RWPE1 (cell line): Measurements from ENCODE around the gene PEX5.
"Not testable (repeated sequence)": the region's sequence is repeated elsewhere in the genome, so short reads cannot be mapped to it uniquely, and the experiment has no call there.

Experiments
- CTCF ChIA-PET: fragments of 350-600 bp; sonication (Branson Sonifier 250); formaldehyde crosslinking; extraction: SDS; loops from one replicate; lab custom pipeline; 2021; lab: Yijun Ruan, JAX
- POLR2A ChIA-PET: fragments of 400-600 bp; formaldehyde crosslinking; extraction: SDS; loops from one replicate; lab custom pipeline; 2020; ENCODE audit warnings: antibody characterized with exemption; ENCODE audit not compliant: low non-redundant PET; lab: Yijun Ruan, JAX
- DNase-seq: peaks from one replicate; pipeline ENCODE4 v3.0.0; 2012; ENCODE audit warnings: low spot score
- H3K27ac ChIP-seq: fragments of 450-650 bp; 2 replicates; pipeline ENCODE4 v1.5.1; 2017
- CTCF ChIP-seq: fragments of 450-650 bp; conservative IDR thresholded peaks from 2 replicates; pipeline ENCODE4 v1.5.1; 2017; ENCODE audit warnings: low read depth, mild to moderate bottlenecking

The PEX5 gene

GRCh38 chr12:7219599-7220243, 30.2 kb downstream of the PEX5 start:
- DNase-seq: peak; percentile 48
- ChIA-PET CTCF (interaction anchor here (0.7 kb wide), 1 partner anchor 353 kb away, joined by 3 read pairs; no protein-coding TSS in a partner anchor), POLR2A (no interaction called here)
- H3K27ac ChIP-seq: no peak overlapping the region
- peak; percentile 64 for TF ChIP-seq CTCF

GRCh38 chr12:7221486-7221885, 32.0 kb downstream of the PEX5 start:
- CTCF ChIA-PET: no interaction called here
- POLR2A ChIA-PET: no interaction called here
- no peak for TF ChIP-seq CTCF
- H3K27ac ChIP-seq: no peak overlapping the region
- no peak for DNase-seq

GRCh38 chr12:7229741-7230140, 40.3 kb downstream of the PEX5 start:
- ChIA-PET POLR2A (no interaction called here), CTCF (no interaction called here)
- no peak overlapping the region for H3K27ac ChIP-seq
- DNase-seq: no peak
- no peak for TF ChIP-seq CTCF

GRCh38 chr12:7241404-7242005, 52.0 kb downstream of the PEX5 start:
- ChIA-PET CTCF (interaction anchor here (0.6 kb wide), 1 partner anchor 117 kb away, joined by 3 read pairs; no protein-coding TSS in a partner anchor), POLR2A (no interaction called here)
- H3K27ac ChIP-seq: no peak overlapping the region
- DNase-seq: peak; percentile 21
- TF ChIP-seq CTCF: no peak

- ChIA-PET CTCF (no interaction called here), POLR2A (no interaction called here)
- DNase-seq: no peak
- TF ChIP-seq CTCF: no peak
- H3K27ac ChIP-seq: no peak overlapping the region
Measured at GRCh38 chr12:7242176-7243101, 53.0 kb downstream of the PEX5 start.

- CTCF ChIA-PET, DNase-seq, POLR2A ChIA-PET, H3K27ac ChIP-seq: not testable (repeated sequence)
Measured at GRCh38 chr12:7251328-7251996, 62.0 kb downstream of the PEX5 start.
